HG03045 (cell line): ENCODE results near the gene ERG28.
"Not testable (repeated sequence)": the region's sequence is repeated elsewhere in the genome, so short reads cannot be mapped to it uniquely, and the experiment has no call there.

ENCODE experiments used
- ATAC-seq: cut with Tn5 transposase; IDR thresholded peaks from one replicate; pipeline ENCODE4 v1.9.1; 2021; ENCODE audit warnings: mild to moderate bottlenecking, moderate library complexity; ENCODE audit not compliant: unreplicated experiment

ERG28 gene

DNA sequence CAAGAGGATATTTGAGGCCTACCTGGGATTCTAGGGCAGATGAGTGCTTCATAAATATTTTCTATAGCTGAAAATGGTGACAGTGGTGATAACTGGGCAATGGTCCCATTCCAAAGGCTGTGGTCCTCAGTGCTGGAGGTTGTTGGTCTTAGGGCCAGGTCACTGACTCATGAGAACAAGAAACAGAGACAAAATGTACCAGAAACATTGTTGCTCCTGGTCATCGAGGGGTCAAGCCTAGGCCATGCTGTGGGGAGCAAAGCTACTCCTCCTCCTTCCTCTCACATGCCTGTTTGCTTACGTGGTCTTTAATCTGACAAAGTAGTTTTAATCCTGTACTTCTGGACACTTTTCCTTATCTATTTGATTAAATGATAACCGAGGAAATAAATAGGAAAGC is 33.8 kb downstream of the ERG28 start:
- no peak for ATAC-seq

GRCh38 chr14:75626396-75626795 is 34.3 kb downstream of the ERG28 start:
- no peak for ATAC-seq

- ATAC-seq = no peak
Measured at GRCh38 chr14:75625034-75625433, 35.6 kb downstream of the ERG28 start.

DNA sequence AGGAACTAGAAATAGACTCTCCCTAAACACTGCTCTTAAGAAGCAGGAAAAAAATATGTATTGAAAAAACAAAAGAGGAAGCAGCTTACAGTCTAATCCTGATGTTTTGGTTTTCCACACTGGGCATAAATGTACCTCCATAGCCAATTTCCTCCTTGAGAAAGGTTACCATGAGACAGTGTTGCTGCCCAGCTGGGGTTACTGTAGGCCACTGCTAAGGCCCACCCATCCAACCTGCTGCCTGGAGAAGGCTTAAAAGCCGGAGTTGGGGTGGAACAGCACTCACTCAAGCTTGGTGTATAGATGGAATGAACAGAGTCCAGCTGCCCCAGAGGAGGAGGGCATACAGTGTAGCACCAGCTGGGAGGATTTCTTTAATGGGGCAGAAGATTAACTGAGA is 41.1 kb downstream of the ERG28 start:
- ATAC-seq = no peak

DNA sequence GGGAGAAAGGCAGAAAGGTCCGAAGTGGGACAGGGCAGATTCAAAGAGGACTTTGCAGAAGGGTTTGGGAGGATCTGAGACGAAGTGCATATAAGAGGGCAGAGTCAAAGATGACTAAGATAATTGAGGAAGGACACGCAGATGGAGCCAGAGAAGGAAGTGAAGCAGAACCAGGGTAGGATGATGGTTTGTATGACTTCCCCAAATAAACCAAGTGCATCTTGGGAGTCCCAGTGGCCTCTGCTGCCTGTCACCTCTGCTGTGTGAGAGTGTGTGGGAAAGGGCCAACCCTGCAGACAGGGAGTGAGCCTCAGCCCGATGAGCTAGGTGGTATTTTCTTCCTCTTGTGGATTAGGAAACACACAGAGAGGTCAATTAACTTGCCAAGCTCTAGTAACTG is 45.5 kb downstream of the ERG28 start:
- no peak for ATAC-seq

DNA sequence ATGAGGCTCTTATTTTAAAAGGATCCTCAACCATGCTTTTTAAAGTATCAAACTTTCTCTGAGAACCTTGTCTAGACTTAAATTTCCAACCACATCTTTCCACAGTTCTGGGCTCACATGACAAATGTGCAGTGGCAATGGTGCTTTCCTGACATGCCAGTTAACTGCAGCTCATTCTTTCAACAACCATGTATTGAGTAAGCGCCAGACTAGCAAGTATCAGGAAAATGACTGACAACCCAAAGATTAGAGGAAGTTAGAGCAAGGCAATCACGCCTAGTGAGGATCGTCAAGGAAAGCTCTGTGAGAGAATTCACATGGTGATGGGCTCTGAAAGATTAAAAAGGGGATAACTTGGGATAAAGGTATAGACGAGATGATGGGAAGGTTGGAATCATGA is 46.5 kb downstream of the ERG28 start:
- no peak for ATAC-seq

DNA sequence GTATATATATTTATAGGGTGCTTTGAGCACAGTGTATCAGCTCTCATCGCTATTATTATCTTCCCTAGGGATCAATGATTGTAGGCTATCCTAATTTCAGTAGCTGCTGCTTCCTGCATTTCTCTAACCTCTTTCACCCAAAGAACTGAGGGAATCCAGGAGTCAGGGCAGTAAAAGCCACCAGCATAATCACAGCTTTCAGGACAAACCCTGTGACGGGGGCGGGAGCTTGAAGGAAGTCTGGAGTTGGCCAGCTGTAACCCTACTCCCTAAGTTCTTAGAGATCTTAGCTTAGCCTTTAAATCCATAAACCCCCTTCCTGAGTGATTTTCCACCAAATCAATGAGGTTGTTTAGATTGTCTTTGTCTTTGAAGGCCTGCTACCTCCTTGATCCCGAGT is 48.5 kb downstream of the ERG28 start:
- ATAC-seq = no peak

DNA sequence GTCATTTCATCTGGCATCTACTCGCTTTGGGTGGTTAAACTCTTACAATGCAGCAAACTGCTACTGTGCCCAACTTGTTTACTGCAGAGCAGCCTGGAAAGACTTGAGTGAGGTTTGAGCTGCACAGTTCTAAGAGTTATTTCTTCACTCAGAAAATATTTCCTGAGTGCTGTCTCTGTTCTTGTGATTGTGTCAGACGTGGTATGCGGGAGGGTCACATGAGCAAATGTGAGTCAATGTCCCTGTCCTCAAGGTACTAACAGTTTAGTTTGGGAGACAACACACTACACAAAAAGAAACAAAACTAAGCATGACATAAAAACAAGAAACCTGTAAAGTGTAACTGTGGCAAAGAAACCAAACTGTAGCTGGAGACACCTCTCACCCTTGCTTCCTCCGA is 49.8 kb downstream of the ERG28 start:
- no peak for ATAC-seq

- no peak for ATAC-seq
Measured at GRCh38 chr14:75609606-75610475, 50.8 kb downstream of the ERG28 start.

GRCh38 chr14:75609116-75609515 is 51.6 kb downstream of the ERG28 start:
- no peak for ATAC-seq

DNA sequence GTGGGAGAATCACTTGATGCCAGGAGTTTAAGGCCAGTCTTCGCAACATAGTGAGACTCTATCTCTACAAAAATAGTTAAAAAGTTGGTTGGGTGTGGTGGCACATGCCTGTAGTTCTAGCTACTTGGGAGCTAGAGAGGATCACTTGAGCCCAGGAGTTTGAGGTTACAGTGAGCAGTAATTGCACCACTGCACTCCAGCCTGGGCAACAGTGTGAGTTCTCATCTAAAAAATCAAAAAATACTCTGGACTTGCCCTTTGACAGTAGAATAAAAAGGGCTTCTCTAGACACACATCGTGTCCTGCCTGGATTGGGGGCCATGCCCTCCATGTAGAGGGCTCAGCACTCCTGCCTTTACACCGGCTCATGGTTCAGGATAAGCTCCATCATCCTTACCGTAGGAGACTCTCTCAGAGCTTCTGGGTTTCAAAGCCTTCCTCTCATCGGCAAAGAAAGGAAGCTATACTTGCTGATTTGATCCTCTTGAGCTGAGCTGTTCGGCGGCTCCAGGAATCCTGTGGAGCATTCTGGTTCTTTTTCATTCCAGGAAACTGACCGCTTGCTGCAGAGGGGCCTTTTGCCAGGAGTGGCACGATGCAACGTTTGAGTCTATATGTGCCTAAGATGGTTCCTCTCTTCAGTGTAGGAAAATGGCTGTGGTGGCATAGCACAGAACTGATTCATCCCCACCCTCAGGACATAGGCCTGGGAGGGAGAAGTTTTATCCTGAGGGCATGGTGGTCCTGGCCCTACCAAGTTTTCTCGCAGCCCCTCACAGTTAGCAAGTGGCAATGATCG is 52.6 kb downstream of the ERG28 start:
- no peak for ATAC-seq

GRCh38 chr14:75607044-75607443 is 53.6 kb downstream of the ERG28 start:
- no peak for ATAC-seq

DNA sequence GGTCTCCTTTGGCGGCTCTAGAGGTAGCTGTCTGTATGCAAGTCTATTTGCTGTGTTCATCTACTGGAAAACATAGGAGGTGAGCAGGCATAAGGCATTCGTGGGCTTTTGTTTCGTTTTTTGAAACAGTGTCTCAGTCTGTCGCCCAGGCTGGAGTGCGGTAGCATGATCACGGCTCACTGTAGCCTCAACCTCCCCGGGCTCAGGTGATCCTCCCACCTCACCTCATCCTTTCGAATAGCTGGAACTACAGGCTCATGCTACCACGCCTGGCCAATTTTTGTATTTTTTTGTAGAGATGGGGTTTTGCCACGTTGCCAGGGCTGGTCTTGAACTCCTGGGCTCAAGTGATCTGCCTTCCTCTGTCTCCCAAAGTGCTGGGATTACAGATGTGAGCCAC is 54.8 kb downstream of the ERG28 start:
- ATAC-seq = no peak

GRCh38 chr14:75604979-75605851 is 55.5 kb downstream of the ERG28 start:
- ATAC-seq = no peak

DNA sequence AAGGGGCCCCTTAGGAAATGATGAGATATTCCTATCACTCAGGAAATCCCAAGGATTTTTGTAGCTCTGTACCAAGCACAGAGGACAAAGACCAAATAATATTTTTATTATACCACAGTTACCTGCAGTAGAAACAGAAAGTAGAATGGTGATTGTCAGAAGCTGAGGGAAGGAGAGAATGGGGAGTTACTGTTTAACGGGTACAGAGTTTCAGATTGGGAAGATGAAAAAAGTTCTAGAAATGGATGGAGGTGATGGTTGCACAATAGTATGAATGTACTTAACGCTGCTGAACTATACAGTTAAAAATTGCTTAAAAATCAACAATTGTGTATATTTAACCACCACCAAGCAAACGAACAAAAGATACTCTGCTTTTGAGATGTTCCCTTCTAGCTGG is 58.2 kb downstream of the ERG28 start:
- no peak for ATAC-seq

- not testable (repeated sequence) for ATAC-seq
Measured at GRCh38 chr14:75601061-75601460, 59.6 kb downstream of the ERG28 start.

GRCh38 chr14:75600100-75600499 is 60.6 kb downstream of the ERG28 start:
- not testable (repeated sequence) for ATAC-seq
